Stimulated activated effector memory CD8-positive, alpha-beta T cell treated with anti-CD3 and anti-CD28 coated beads, Interleukin-12 subunit alpha, Interleukin-12 subunit beta, amount 100 ng/mL, for 72 hours (primary cell): ENCODE measurements around the gene ST6GALNAC3.

ENCODE experiments used
- ATAC-seq: fragments of 150-1000 bp; cut with Tn5 transposase; 2 replicates; pipeline ENCODE4 v1.10.0; 2021
- DNase-seq, 2 donors: peaks; one replicate each; pipeline ENCODE4 v3.0.0; 2021 to 2022; ENCODE audit warnings: low spot score in 2 of 2
- H3K27ac Mint-ChIP-seq: one replicate; pipeline ENCODE4 v1.8.0; 2022; ENCODE audit warnings: mild to moderate bottlenecking, mixed read lengths
- H3K36me3 Mint-ChIP-seq: one replicate; pipeline ENCODE4 v1.8.0; 2022; ENCODE audit warnings: mild to moderate bottlenecking, mixed read lengths
- H3K4me1 Mint-ChIP-seq: one replicate; pipeline ENCODE4 v1.8.0; 2022; ENCODE audit warnings: mixed read lengths
- H3K4me3 Mint-ChIP-seq: one replicate; pipeline ENCODE4 v1.8.0; 2022; ENCODE audit warnings: mild to moderate bottlenecking, mixed read lengths
- H3K9me3 Mint-ChIP-seq: one replicate; pipeline ENCODE4 v1.8.0; 2022; ENCODE audit warnings: mixed read lengths

ST6GALNAC3 gene

DNA sequence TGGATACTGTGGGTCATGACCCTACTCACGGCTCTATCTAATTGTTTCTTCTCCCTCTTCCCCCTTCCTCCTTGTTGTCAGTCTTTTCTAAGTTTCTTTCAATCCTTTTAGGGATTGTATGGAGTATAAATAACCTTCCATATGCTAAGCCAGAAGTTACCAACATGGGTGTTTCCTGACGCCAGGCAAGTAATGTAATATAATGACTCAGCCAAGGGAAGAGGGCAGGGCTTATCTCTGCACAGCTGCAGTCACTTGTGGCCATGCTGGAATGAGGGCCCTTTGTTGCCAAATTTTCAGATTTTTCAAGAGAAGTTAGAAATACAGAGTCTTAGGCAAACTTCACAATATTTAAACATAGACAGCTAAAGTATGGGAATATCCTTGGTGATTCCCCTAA, 194.6 kb downstream of the ST6GALNAC3 start:
- Mint-ChIP-seq H3K4me3 (no peak overlapping the region), H3K36me3 (no peaks in the 10 kb centered on the region), H3K9me3 (peaks cover 4% of the 10 kb centered on the region), H3K27ac (no peak overlapping the region), H3K4me1 (peaks cover 16% of the 10 kb centered on the region)
- DNase-seq: no peak
- ATAC-seq: peak; percentile 45

DNA sequence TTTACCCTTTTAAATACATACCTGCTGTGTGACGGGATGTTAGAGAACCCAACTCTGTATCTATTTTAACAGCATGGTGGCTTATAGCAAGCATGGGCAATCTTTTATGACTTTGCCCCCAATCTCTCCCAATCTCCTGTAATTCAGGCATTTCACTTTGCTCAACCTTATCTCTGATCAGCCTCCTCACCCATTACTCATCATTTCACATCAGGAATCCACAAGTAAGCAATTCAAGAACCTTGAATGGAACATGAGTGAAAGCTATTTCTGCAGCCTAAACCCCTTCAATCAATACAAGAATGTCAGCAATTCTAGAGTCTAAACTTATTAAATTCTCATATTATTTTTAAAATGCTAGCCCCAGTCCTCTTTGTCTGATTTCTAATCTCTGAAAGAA, 199.8 kb downstream of the ST6GALNAC3 start:
- Mint-ChIP-seq H3K4me3 (no peak overlapping the region), H3K27ac (no peak overlapping the region), H3K4me1 (no peaks in the 10 kb centered on the region), H3K36me3 (no peaks in the 10 kb centered on the region), H3K9me3 (no peaks in the 10 kb centered on the region)
- no peak for DNase-seq
- no peak for ATAC-seq

DNA sequence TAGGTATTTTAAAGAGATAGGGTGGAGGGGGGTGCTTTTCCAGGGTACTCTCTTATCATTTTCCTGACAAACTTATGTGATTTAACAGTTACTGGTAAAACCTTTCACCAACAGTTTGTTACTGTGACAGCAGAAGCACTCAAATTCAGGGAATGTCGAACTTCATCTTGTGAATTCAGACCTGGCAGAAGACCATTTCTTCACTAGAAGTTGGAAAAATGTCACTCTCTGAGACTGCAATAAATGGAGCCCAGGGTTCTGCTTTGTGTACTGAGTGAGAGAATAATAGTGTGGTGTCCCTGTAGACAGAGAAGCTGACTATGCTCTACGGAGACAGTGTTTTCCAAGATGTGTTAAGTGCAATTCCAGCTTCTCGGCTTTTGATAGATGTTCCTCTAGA, 200.2 kb downstream of the ST6GALNAC3 start:
- DNase-seq (no peak), ATAC-seq (no peak)
- Mint-ChIP-seq H3K9me3 (no peaks in the 10 kb centered on the region), H3K4me3 (no peak overlapping the region), H3K27ac (no peak overlapping the region), H3K4me1 (no peaks in the 10 kb centered on the region), H3K36me3 (no peaks in the 10 kb centered on the region)

DNA sequence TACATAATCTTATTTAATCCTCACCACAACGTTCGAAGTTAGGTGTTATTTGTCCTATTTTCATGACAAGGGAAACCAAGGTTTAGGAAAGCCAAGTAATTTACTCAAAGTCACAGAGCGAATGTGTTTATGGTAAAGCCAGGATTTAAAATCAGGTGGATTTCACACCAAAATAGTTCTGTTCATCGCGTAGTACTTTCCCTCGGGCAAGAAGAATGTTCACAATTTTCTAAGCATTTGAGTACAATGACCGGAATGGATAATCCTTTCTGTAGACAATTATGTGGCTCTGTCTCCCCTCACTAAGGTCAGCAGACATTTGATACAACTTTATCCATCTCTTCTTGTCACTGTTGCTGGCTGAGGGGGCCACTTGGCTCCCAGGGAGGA, 204.2 kb downstream of the ST6GALNAC3 start:
- no peaks in the 10 kb centered on the region for H3K4me1 Mint-ChIP-seq
- no peak overlapping the region for H3K27ac Mint-ChIP-seq
- peaks cover 2% of the 10 kb centered on the region for H3K9me3 Mint-ChIP-seq
- H3K4me3 Mint-ChIP-seq: no peak overlapping the region
- DNase-seq (no peak), ATAC-seq (no peak)
- no peaks in the 10 kb centered on the region for H3K36me3 Mint-ChIP-seq

DNA sequence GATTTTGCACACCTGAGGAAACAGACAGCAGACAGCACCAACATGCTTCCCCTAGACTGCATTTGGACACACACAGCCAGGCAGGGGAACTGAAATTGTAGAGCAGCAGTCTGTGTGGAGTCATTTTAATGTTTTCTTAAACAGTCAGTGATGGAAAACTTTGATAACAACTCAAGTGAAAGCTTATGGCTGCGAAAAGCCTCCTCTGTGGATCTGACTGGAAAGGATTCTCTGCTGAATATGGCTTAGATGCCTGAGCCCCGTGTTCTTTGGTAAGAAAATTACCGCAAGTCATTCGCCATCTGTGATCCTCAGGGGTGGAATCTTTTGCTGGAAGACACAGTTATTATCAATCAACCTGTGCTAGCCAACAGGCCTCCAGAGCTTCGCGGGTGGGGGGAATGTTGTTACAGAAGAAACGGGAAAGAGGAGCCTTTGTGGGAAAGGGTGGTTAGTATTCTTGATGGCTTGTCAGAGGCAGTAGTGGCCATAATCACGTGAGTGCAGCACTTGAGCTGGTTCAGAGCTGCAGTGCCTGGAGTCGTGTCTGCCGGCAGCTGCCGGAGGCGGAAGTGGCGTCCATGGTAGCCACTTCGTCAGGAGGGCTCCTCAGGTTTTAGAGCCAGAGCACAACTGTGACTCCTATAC, 204.7 kb downstream of the ST6GALNAC3 start:
- H3K4me1 Mint-ChIP-seq: no peaks in the 10 kb centered on the region
- no peak overlapping the region for H3K27ac Mint-ChIP-seq
- no peak for ATAC-seq
- H3K9me3 Mint-ChIP-seq: peaks cover 2% of the 10 kb centered on the region
- H3K36me3 Mint-ChIP-seq: no peaks in the 10 kb centered on the region
- DNase-seq: no peak
- no peak overlapping the region for H3K4me3 Mint-ChIP-seq

DNA sequence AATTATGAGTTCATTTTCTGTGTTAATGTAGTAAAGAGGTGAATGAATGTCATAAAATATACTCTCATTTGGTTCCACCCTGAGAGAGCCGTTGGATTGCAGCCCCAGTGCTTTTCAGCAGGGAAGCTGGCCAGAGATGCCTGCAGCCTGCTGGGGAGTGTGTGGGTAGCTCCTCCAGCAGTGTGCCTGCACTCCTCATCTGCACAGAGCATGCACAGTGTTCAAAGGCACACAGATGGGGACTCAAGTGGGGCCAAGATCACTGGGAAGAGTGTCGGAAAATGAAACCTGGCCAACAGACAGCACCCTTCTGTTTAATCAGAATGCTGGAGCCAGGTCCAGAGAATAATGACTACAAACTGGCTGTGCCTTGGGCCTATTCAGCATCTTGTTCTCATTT, 206.8 kb downstream of the ST6GALNAC3 start:
- H3K4me1 Mint-ChIP-seq: no peaks in the 10 kb centered on the region
- H3K27ac Mint-ChIP-seq: no peak overlapping the region
- ATAC-seq (no peak), DNase-seq (no peak)
- no peaks in the 10 kb centered on the region for H3K36me3 Mint-ChIP-seq
- no peak overlapping the region for H3K4me3 Mint-ChIP-seq
- peaks cover 2% of the 10 kb centered on the region for H3K9me3 Mint-ChIP-seq

DNA sequence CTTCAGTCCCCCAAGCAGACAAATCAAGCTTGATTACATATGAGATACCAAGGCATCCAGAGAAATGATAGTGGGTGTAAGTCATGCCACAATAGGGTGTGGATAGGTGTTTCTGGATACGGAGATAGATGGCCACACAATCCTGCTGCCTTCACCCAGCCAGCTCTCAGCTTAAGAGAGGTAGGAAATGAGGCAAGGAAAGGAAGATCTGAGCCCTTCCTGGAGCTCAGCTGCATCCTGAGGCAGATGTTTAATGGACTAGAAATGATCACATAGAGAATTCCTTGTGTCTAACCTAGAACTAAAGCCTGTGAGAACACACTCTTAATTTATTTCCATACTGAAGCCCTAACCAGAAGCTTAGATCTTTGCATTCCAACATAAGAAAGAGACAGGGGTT, 210.3 kb downstream of the ST6GALNAC3 start:
- ATAC-seq: no peak
- Mint-ChIP-seq H3K36me3 (no peaks in the 10 kb centered on the region), H3K4me1 (no peaks in the 10 kb centered on the region), H3K27ac (no peak overlapping the region), H3K9me3 (peaks cover 2% of the 10 kb centered on the region), H3K4me3 (no peak overlapping the region)
- no peak for DNase-seq

DNA sequence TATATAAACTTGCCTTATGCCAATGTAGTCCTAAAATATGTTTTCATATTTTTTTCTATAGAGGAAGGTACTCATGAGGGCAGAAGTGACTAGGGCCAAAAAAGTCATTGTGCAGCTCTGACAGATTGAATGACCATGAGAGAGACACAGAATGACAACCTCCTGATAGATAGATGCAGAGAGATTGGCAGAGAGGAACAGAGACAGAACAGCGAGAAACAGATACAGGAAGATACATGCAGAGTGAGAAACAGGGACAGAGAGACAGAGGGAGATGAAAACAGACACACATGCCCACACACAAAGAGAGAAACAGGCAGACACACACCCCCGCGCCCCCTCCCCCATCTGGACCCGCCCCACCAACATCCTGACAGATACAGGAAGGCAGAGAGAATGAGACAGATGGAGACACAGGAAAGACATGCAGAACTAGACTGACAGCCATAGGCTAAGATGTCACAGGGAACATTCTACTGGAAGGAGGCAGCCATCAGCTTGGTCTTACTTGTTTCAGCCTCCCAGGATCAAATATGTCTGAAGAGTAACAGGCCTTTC, 211.1 kb downstream of the ST6GALNAC3 start:
- no peaks in the 10 kb centered on the region for H3K9me3 Mint-ChIP-seq
- no peak overlapping the region for H3K27ac Mint-ChIP-seq
- no peaks in the 10 kb centered on the region for H3K36me3 Mint-ChIP-seq
- no peak overlapping the region for H3K4me3 Mint-ChIP-seq
- H3K4me1 Mint-ChIP-seq: peaks cover 2% of the 10 kb centered on the region
- no peak for DNase-seq
- ATAC-seq: no peak

DNA sequence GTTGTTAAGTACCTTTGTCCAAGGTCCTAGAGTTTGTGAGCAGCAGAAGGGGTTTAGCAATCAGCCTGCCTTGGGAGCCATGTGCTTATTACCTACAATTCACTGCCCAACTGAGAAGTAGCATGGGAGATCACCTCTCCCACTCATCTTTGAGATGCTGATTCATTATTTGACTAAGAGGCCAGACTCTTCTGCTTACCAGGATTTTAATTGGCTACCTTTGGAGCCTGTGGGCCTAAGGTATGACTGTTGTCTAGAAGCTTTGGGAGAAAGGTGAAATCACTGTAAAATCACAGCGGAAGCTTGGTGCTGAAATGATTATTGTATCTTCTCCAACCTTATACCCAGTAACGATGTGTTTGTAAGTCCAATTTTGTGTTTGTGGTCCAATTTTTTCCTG, 213.4 kb downstream of the ST6GALNAC3 start:
- no peaks in the 10 kb centered on the region for H3K9me3 Mint-ChIP-seq
- ATAC-seq: no peak
- H3K36me3 Mint-ChIP-seq: no peaks in the 10 kb centered on the region
- peaks cover 4% of the 10 kb centered on the region for H3K4me1 Mint-ChIP-seq
- H3K4me3 Mint-ChIP-seq: no peak overlapping the region
- DNase-seq: no peak
- H3K27ac Mint-ChIP-seq: no peak overlapping the region

DNA sequence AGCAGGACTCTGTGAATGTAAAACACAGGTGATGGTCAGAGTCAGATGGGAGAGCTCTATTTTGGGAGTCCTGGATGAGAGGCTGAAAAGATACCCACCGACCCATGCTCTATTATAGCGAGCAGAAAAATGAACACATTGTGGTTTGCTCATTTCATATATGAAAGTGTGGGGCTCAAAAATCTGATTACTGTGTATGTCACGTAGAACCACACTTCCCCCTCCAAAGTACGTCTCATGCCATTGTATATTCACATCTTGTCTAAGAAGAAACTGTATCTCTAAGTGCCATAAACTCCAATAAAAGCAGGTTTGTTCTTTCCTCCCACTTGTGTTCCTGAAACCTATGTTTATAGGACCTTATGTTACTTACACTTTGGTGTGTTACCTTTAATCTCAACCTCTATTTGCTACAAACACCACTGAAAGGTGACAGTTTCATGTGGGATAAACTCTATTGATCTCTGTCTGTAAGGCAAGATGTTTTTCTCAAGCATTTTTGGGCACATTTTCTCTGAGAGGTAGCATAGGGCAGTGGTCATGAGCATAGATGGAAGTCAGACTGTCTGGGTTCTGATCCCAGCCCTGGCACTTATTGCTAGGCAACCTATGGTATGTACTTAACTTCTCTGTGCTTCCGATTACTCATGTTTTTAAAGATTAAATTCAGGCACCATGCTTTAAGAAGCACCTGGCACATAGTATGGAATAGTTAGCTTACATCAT, 214.4 kb downstream of the ST6GALNAC3 start:
- DNase-seq: no peak
- ATAC-seq: peak; percentile 17
- no peaks in the 10 kb centered on the region for H3K9me3 Mint-ChIP-seq
- peaks cover 4% of the 10 kb centered on the region for H3K4me1 Mint-ChIP-seq
- H3K36me3 Mint-ChIP-seq: no peaks in the 10 kb centered on the region
- no peak overlapping the region for H3K27ac Mint-ChIP-seq
- H3K4me3 Mint-ChIP-seq: no peak overlapping the region

DNA sequence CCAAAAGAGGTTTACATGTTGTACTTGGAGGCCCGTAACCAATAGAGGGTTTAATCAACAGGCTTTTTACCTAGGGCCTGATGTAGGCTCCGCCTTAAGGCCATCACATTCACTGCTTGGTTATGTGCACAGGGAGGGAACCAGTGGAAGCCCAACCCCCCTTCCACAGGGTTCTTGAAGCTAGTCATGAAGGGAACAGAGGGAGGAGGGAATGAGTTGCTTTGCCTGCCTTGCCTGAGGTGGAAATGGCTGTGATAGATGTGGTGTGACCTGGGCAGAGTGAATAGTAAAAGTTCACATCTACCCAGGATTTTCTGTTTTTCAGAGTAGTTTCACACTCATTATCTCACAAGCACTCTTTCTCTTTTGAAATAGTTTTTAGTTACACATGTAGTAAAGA, 215.1 kb downstream of the ST6GALNAC3 start:
- Mint-ChIP-seq H3K4me3 (no peak overlapping the region), H3K9me3 (no peaks in the 10 kb centered on the region), H3K36me3 (no peaks in the 10 kb centered on the region), H3K27ac (no peak overlapping the region), H3K4me1 (peaks cover 4% of the 10 kb centered on the region)
- no peak for DNase-seq
- no peak for ATAC-seq

DNA sequence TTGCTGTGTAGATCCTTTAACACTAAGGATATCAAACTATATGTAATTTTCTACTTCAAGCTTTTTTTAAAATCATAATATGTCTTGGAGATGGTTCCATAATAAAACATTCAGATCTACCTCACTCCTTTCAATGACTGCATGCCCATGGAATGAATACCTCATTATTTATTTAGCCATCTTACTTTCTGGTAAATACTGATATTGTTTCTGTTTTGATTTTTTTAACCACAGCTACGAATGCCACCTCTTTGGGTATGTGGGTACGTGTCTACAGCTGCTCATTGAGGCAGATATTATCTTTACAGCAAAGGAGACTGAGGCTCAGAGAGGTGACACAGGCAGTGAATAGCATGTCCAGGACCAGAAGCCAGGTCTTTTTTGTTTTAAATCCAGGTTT, 215.7 kb downstream of the ST6GALNAC3 start:
- no peaks in the 10 kb centered on the region for H3K9me3 Mint-ChIP-seq
- ATAC-seq (no peak), DNase-seq (no peak)
- peaks cover 4% of the 10 kb centered on the region for H3K4me1 Mint-ChIP-seq
- no peak overlapping the region for H3K27ac Mint-ChIP-seq
- no peak overlapping the region for H3K4me3 Mint-ChIP-seq
- no peaks in the 10 kb centered on the region for H3K36me3 Mint-ChIP-seq

DNA sequence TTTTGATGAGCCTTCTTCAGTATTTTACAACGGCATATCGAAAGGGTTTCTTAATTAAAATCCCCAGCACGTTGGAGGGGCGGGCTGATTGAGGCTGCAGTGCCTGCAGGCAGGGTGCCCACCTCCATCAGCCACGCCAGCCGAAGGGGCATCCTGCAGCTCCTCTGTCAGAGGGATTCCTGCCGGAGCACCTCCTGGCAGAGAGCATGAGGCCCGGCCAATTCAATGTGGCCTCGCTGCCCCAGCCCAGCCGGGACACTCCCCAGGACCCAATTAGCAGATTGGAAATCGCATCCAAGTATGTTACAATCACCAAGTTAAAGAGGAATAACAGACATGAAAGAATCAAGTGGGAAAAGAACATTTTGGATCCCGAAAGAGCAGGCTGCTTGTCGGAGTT, 216.6 kb downstream of the ST6GALNAC3 start:
- DNase-seq (no peak), ATAC-seq (no peak)
- H3K4me3 Mint-ChIP-seq: no peak overlapping the region
- H3K27ac Mint-ChIP-seq: no peak overlapping the region
- peaks cover 4% of the 10 kb centered on the region for H3K4me1 Mint-ChIP-seq
- H3K9me3 Mint-ChIP-seq: no peaks in the 10 kb centered on the region
- H3K36me3 Mint-ChIP-seq: no peaks in the 10 kb centered on the region

DNA sequence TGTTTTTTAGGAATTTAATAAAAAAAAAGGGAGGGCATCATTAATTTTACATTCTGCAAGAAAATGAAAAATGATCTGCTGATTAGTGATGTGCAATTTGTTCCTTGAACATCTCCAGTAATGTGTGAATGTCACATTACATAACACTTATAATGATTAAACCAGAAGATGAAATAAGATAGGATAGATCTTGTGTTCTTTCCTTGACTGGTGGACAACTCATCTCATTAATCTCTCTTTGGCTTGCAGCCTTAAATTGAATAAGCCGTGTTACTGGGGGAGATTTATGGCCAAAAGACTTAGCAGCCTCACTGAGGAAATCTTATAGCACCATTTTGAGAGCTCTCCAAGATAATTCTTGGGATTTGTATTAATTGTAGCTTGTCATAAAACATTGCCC, 217.2 kb downstream of the ST6GALNAC3 start:
- no peak overlapping the region for H3K4me3 Mint-ChIP-seq
- no peaks in the 10 kb centered on the region for H3K9me3 Mint-ChIP-seq
- no peak overlapping the region for H3K27ac Mint-ChIP-seq
- H3K4me1 Mint-ChIP-seq: peaks cover 4% of the 10 kb centered on the region
- ATAC-seq (no peak), DNase-seq (no peak)
- no peaks in the 10 kb centered on the region for H3K36me3 Mint-ChIP-seq

DNA sequence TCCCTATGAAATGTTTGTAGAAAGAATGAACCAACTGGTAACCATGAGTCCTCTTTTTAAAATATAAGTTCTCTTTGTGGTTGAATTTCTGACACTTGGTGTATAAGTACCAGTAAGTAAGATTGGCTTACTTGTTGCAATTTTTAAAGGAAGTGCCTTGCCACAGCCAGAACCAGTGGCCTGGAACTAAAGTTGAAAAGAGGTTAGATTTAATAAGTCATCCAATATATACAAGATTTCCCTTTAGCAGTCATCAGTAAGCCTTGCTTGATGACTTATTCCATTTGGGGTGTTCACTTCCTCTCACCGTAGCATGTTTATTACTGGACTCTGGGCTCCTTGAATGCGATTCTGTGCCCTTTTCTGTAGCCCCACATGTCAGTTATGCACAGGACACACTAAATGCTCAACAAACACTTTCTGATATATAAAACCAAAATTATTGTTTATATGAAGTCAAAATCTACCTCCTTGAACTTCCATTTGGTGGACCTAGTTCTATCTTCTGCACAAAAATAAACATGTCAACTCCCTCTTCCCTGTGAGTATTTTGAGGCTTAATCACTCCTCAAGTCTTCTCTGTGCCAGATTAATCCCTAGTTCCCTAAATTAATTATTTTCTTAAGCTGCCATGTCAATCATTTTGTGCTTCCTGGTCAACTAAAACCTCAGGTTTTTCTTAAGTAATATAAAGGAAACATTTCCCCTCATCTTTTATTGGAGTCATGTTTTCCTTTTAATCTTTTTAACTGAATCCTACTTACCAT, 218.1 kb downstream of the ST6GALNAC3 start:
- Mint-ChIP-seq H3K4me1 (peaks cover 4% of the 10 kb centered on the region), H3K27ac (no peak overlapping the region), H3K4me3 (no peak overlapping the region), H3K36me3 (no peaks in the 10 kb centered on the region), H3K9me3 (no peaks in the 10 kb centered on the region)
- ATAC-seq (no peak), DNase-seq (no peak)

DNA sequence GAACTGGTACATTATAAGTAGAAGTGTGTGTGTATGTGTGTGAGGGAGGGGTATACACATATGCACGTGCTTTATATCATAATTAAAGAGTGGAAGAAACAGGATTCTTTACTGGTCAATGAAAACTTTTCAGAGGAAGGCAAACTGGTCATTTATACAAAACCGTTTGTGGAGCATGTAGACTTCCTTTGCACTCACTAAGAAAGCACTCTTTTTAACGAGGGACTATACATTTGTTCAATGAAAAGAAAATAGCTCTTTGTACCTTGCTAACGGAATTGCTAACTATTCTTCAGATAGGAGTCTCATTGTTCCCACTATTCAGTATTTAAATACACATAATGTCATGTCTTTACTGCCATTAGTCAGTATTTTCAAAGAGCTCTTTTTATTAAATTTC, 219.3 kb downstream of the ST6GALNAC3 start:
- no peaks in the 10 kb centered on the region for H3K9me3 Mint-ChIP-seq
- H3K36me3 Mint-ChIP-seq: no peaks in the 10 kb centered on the region
- no peak for DNase-seq
- H3K27ac Mint-ChIP-seq: no peak overlapping the region
- H3K4me1 Mint-ChIP-seq: peaks cover 4% of the 10 kb centered on the region
- no peak overlapping the region for H3K4me3 Mint-ChIP-seq
- ATAC-seq: no peak
